GM12864 (cell line): ENCODE results near the gene NLGN2.

Experiments used
- DNase-seq: peaks from one replicate; pipeline ENCODE4 v3.0.0-alpha.2; 2011; ENCODE audit warnings: low read depth
- H3K4me3 ChIP-seq: 2 replicates; pipeline ENCODE4 v1.5.1; 2011; ENCODE audit warnings: mild to moderate bottlenecking, low read depth, low read length, control low read depth
- TF ChIP-seq, protein P1 (sequence below): IDR thresholded peaks from 2 replicates; pipeline ENCODE4 v1.5.1; 2011; ENCODE audit warnings: low read depth, mild to moderate bottlenecking, moderate library complexity, low read length, control low read depth, inconsistent platforms; ENCODE audit errors: missing control alignments

NLGN2 gene

DNA sequence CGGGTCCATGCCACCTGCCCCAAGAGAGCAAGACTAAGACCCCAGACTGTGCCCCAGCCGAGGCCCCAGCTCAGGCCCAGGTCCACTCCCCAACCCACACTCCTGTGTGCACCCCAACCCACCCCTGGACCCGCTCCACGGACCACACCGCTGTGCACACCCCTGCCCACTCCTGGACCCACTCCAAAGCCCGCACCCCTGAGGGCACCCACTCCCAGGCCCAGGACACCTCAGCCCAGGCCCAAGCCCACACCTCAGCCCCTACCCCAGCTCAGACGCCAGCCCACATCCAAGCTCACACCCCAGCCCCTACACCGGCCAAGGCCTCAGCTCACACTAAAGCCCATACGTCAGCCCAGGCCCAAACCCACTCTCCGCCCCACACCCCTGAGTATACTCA is 22.1 kb downstream of the NLGN2 start:
- TF ChIP-seq, protein P1, sequence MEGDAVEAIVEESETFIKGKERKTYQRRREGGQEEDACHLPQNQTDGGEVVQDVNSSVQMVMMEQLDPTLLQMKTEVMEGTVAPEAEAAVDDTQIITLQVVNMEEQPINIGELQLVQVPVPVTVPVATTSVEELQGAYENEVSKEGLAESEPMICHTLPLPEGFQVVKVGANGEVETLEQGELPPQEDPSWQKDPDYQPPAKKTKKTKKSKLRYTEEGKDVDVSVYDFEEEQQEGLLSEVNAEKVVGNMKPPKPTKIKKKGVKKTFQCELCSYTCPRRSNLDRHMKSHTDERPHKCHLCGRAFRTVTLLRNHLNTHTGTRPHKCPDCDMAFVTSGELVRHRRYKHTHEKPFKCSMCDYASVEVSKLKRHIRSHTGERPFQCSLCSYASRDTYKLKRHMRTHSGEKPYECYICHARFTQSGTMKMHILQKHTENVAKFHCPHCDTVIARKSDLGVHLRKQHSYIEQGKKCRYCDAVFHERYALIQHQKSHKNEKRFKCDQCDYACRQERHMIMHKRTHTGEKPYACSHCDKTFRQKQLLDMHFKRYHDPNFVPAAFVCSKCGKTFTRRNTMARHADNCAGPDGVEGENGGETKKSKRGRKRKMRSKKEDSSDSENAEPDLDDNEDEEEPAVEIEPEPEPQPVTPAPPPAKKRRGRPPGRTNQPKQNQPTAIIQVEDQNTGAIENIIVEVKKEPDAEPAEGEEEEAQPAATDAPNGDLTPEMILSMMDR = no peak
- no peak for DNase-seq

DNA sequence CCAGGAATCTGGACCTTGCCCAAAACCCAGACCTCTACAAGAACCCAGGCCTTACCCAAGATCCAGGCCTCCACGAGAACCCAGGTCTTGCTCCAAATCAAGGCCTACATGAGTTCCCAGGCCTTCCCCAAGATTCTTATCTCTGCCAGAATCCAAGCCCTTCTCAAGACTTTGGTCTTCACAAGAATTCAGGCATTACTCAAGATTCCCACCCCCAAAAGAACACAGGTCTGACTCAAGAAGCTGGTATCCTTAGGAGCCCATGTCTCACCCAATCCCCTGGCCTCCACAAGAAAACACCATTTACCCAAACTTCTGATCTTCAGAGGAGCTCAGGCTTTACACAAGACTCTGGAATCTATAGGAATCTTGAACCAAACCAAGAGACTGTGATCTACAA is 23.6 kb downstream of the NLGN2 start:
- no peak overlapping the region for H3K4me3 ChIP-seq
- TF ChIP-seq, protein P1 = no peak
- no peak for DNase-seq

More for the DNA sequence above, 22.1 kb downstream of the NLGN2 start:
- H3K4me3 ChIP-seq = no peak overlapping the region

DNA sequence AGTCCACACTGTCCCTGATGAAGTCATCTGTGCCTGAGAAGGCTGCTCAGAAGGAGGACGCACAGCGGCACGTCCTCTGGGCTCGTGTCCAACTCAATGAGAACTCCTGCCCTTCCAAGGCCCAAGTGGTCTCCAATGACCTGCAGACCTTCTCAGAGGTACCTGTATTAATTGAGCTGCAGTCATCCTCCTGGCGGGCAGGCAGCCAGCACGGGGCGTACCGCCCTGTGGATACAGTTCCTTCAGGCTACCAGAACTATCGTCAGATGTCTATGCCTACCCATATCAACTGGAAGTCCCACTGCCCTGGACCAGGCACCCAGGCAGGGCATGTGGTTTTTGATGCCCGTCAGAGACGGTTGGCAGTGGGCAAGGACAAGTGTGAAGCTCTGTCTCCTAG is 24.7 kb downstream of the NLGN2 start:
- no peak overlapping the region for H3K4me3 ChIP-seq
- TF ChIP-seq, protein P1 = no peak

DNA sequence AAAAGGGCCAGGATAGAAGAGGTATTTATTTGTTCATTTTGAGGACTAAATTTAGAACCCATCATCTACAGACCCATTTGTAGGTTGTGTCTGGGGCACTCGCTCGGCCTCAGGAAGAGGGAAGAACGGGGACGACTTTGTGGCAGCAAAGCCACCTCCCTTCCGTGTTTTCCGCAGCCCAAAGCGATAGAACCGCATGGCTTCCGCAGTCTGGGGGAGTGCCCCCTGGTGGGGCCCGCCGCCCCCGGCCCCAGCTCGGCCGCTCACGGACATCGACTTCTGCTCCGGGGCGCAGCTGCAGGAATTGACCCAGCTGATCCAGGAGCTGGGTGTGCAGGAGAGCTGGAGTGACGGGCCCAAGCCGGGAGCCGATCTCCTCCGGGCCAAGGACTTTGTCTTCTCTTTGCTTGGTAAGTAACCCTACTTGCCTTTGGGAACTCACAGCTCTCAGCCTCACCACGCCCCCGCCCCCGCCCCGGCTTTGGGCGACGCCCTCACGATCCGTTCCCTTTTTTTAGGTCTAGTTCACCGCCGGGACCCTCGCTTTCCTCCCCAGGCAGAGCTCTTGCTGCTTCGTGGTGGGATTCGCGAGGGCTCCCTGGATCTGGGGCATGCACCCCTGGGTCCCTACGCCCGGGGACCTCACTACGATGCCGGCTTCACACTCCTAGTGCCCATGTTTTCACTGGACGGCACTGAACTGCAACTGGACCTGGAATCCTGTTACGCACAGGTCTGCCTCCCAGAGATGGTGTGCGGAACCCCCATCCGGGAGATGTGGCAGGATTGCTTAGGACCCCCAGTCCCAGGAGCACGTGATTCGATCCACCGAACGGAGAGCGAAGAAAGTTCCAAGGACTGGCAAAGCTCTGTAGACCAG is 28.3 kb downstream of the NLGN2 start:
- DNase-seq = no peak
- TF ChIP-seq, protein P1 = peak; percentile 28
- H3K4me3 ChIP-seq = peak overlapping the region; percentile 63

More for the DNA sequence above, 24.7 kb downstream of the NLGN2 start:
- DNase-seq = no peak

DNA sequence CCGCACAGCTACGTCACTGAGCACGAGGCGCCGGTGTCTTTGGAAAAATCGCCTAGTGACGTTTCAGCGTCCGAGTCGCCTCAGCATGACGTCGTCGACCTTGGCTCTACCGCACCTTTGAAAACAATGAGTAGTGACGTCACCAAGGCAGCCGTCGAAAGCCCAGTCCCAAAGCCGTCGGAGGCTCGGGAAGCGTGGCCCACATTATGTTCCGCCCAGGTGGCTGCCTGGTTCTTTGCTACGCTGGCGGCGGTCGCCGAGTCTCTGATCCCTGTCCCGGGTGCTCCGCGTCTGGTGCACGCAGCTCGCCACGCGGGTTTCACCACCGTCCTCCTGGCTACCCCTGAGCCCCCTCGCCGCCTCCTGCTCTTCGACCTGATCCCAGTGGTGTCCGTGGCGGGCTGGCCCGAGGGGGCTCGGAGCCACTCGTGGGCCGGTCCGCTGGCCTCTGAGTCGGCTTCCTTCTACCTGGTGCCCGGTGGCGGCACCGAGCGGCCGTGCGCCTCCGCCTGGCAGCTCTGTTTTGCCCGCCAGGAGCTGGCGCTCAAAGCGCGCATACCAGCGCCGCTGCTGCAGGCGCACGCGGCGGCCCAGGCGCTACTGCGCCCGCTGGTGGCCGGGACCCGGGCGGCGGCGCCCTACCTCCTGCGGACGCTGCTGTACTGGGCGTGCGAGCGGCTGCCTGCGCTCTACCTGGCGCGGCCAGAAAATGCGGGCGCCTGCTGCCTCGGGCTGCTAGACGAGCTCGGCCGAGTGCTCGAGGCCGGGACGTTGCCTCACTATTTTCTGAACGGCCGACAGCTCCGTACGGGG is 29.1 kb downstream of the NLGN2 start:
- no peak for DNase-seq
- peak overlapping the region; percentile 63 for H3K4me3 ChIP-seq
- TF ChIP-seq, protein P1 = peak; percentile 77

DNA sequence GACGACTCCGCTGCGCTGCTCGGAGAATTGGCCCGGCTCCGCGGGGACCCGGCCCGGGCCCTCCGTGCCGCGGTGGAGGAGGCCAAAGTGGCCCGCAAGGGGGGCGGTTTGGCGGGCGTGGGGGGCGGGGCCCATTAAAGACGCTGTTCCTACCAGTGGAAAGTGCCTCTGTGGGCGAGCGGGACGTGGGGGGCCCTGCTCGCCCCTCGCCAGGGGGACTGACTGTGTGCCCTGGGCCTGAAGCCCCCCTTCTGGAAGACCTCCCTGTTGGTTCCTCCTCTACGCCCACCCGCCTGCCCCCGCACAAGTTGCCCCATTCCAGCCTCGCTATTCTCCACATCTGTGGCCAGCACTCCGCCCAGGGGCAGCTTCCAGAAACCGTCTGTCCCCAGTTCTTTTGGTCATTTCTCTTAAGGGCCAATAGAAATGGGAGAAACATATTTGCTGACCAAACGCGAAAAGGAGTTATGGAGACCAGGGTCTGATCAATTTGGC is 29.8 kb downstream of the NLGN2 start:
- TF ChIP-seq, protein P1 = no peak
- no peak overlapping the region for H3K4me3 ChIP-seq
- no peak for DNase-seq
